CD4-positive, alpha-beta T cell (primary cell): ENCODE data around the gene TRAK1. TPM values are rescaled to one million over a fixed set of nuclear protein-coding genes. Genes with fewer than 3 reads are reported as not detected.

ENCODE experiments used
- ATAC-seq: fragments of 200-7000 bp; cut with Tn5 transposase; one replicate; pipeline ENCODE4 v1.10.0; 2022; ENCODE audit warnings: mild to moderate bottlenecking; ENCODE audit not compliant: poor library complexity
- CTCF ChIA-PET: fragments of 350-600 bp; sonication (Branson Sonifier 250); formaldehyde crosslinking; loops from one replicate; lab custom pipeline; 2021; ENCODE audit warnings: antibody characterized with exemption, inconsistent platforms; lab: Charles Lee
- POLR2A ChIA-PET: fragments of 350-600 bp; sonication (Branson Sonifier 250); formaldehyde crosslinking; loops from one replicate; lab custom pipeline; 2021; ENCODE audit warnings: antibody characterized with exemption, inconsistent platforms; lab: Charles Lee
- DNase-seq, 14 experiments: peaks; one replicate each; pipeline ENCODE4 v3.0.0-alpha.2; 2013 to 2020; ENCODE audit warnings: mixed read lengths in 2 of 14
- H3K27ac ChIP-seq, 2 donors: one replicate each; pipeline versions ENCODE4 v1.5.1 to v1.7.0; 2013; ENCODE audit warnings: low read length in 2 of 2, low read depth in 1 of 2, mild to moderate bottlenecking in 1 of 2
- H3K27me3 ChIP-seq, 2 experiments: 1 replicate in 1 of 2; 2 replicates in 1 of 2; pipeline versions ENCODE4 v1.6.1 to v1.7.0; 2013; ENCODE audit warnings: low read length in 2 of 2, control low read depth in 1 of 2, mild to moderate bottlenecking in 1 of 2, moderate library complexity in 1 of 2; ENCODE audit not compliant: insufficient read depth in 2 of 2, control insufficient read depth in 1 of 2
- H3K36me3 ChIP-seq: one replicate; pipeline ENCODE4 v1.6.1; 2013; ENCODE audit warnings: low read length, control low read depth; ENCODE audit not compliant: insufficient read depth
- H3K4me1 ChIP-seq: one replicate; pipeline ENCODE4 v1.6.1; 2013; ENCODE audit warnings: low read length, control low read depth; ENCODE audit not compliant: insufficient read depth
- H3K4me3 ChIP-seq: one replicate; pipeline ENCODE4 v1.5.1; 2013; ENCODE audit warnings: mild to moderate bottlenecking, low read length, moderate library complexity
- H3K9me3 ChIP-seq, 2 experiments: 1 replicate in 1 of 2; 2 replicates in 1 of 2; pipeline versions ENCODE4 v1.6.1 to v1.7.0; 2013; ENCODE audit warnings: low read length in 2 of 2, mild to moderate bottlenecking in 2 of 2, control low read depth in 1 of 2, moderate library complexity in 1 of 2; ENCODE audit not compliant: control insufficient read depth in 1 of 2, insufficient read depth in 1 of 2
- H3K27ac Mint-ChIP-seq: one replicate; pipeline ENCODE4 v1.8.0; 2020; ENCODE audit warnings: mixed read lengths
- H3K27me3 Mint-ChIP-seq: one replicate; pipeline ENCODE4 v1.8.0; 2021; ENCODE audit warnings: mixed read lengths
- H3K36me3 Mint-ChIP-seq: one replicate; pipeline ENCODE4 v1.8.0; 2021; ENCODE audit warnings: low read depth, mixed read lengths
- H3K4me1 Mint-ChIP-seq: one replicate; pipeline ENCODE4 v1.8.0; 2021; ENCODE audit warnings: low read depth, mixed read lengths
- H3K4me3 Mint-ChIP-seq: one replicate; pipeline ENCODE4 v1.8.0; 2020; ENCODE audit warnings: mild to moderate bottlenecking, mixed read lengths
- H3K9me3 Mint-ChIP-seq: one replicate; pipeline ENCODE4 v1.8.0; 2020; ENCODE audit warnings: mixed read lengths
- CTCF ChIP-seq: fragments of 200-600 bp; IDR thresholded peaks from one replicate; pipeline ENCODE4 v1.8.0; 2022; ENCODE audit warnings: antibody characterized with exemption, mild to moderate bottlenecking
- intact Hi-C, 2 experiments: fragments of 100-400 bp; cut with DNase I in 1 of 2; cut with micrococcal nuclease in 1 of 2; formaldehyde crosslinking; loops; one replicate each; pipeline versions ENCODE4 v1.15.1 to v1.9.0; 2023 to 2025; cut with DNase I, micrococcal nuclease
- total RNA-seq, 174 experiments: library from RNA in 2 of 174; stranded (reverse) in 2 of 174; gene quantifications; one replicate each; pipeline ENCODE4 v1.2.3 and lab custom pipeline; 2021 to 2026

The TRAK1 gene
- total RNA-seq, 2 experiments from 2014 or later: 16.0 to 16.7 TPM

GRCh38 chr3:42110631-42111030 is 19.5 kb downstream of the TRAK1 start:
- H3K27me3 ChIP-seq: no peaks in the 10 kb centered on the region
- H3K4me1 ChIP-seq: no peaks in the 10 kb centered on the region
- Mint-ChIP-seq H3K9me3 (no peaks in the 10 kb centered on the region), H3K4me3 (no peak overlapping the region), H3K36me3 (no peaks in the 10 kb centered on the region), H3K27me3 (no peaks in the 10 kb centered on the region), H3K4me1 (no peaks in the 10 kb centered on the region), H3K27ac (no peak overlapping the region)
- peak in 1 of 14 experiments; percentile 2 for DNase-seq
- TF ChIP-seq CTCF: no peak
- H3K4me3 ChIP-seq: no peak overlapping the region
- no peaks in the 10 kb centered on the region for H3K36me3 ChIP-seq
- intact Hi-C loops: no loop called here
- POLR2A ChIA-PET: no interaction called here
- no peak for ATAC-seq
- H3K27ac ChIP-seq: no peak overlapping the region
- H3K9me3 ChIP-seq: no peaks in the 10 kb centered on the region
- CTCF ChIA-PET: no interaction called here

GRCh38 chr3:42114130-42114725 is 23.1 kb downstream of the TRAK1 start:
- Histone ChIP-seq H3K27me3 (no peaks in the 10 kb centered on the region), H3K36me3 (no peaks in the 10 kb centered on the region), H3K27ac (no peak overlapping the region), H3K9me3 (no peaks in the 10 kb centered on the region), H3K4me3 (no peak overlapping the region), H3K4me1 (no peaks in the 10 kb centered on the region)
- TF ChIP-seq CTCF: no peak
- no peak for ATAC-seq
- Mint-ChIP-seq H3K27ac (no peak overlapping the region), H3K27me3 (no peaks in the 10 kb centered on the region), H3K4me3 (no peak overlapping the region), H3K9me3 (no peaks in the 10 kb centered on the region), H3K4me1 (peaks cover 4% of the 10 kb centered on the region), H3K36me3 (no peaks in the 10 kb centered on the region)
- peak in 1 of 14 experiments; percentile 12 for DNase-seq
- CTCF ChIA-PET: no interaction called here
- intact Hi-C loops: no loop called here
- POLR2A ChIA-PET: no interaction called here

- DNase-seq: peak in 1 of 14 experiments; percentile 10
- Mint-ChIP-seq H3K36me3 (no peaks in the 10 kb centered on the region), H3K4me1 (peaks cover 4% of the 10 kb centered on the region), H3K4me3 (no peak overlapping the region), H3K27ac (no peak overlapping the region), H3K27me3 (no peaks in the 10 kb centered on the region), H3K9me3 (no peaks in the 10 kb centered on the region)
- POLR2A ChIA-PET: no interaction called here
- TF ChIP-seq CTCF: no peak
- Histone ChIP-seq H3K27ac (no peak overlapping the region), H3K4me3 (no peak overlapping the region), H3K27me3 (no peaks in the 10 kb centered on the region), H3K9me3 (no peaks in the 10 kb centered on the region), H3K36me3 (no peaks in the 10 kb centered on the region), H3K4me1 (no peaks in the 10 kb centered on the region)
- CTCF ChIA-PET: no interaction called here
- intact Hi-C loops: loop anchor here (5.0 kb wide), 1 partner anchor 327 kb away; no protein-coding TSS in a partner anchor
- ATAC-seq: no peak
These were observed 24.1 kb downstream of the TRAK1 start for GRCh38 chr3:42115215-42115614.
